Tibial artery (tissue), 4 donors: Measurements from ENCODE around the gene MLN.

Experiments used
- DNase-seq, 2 donors: peaks; one replicate each; pipeline ENCODE4 v3.0.0-alpha.2; 2019
- H3K27ac ChIP-seq, 2 donors: fragments of 200-600 bp; sonication (generic) in 1 of 2; 1 replicate in 1 of 2; 2 replicates in 1 of 2; pipeline ENCODE4 v1.5.1; 2018 to 2019; ENCODE audit warnings: mild to moderate bottlenecking in 1 of 2
- H3K27me3 ChIP-seq, 2 donors: fragments of 200-600 bp; sonication (generic) in 1 of 2; one replicate each; pipeline versions ENCODE4 v1.5.1 to v1.6.0; 2016 to 2019
- H3K36me3 ChIP-seq, 3 donors: fragments of 200-600 bp; sonication (generic) in 2 of 3; one replicate each; pipeline ENCODE4 v1.5.1; 2016 to 2019; ENCODE audit warnings: mild to moderate bottlenecking in 2 of 3
- H3K4me1 ChIP-seq, 4 donors: fragments of 200-600 bp; sonication (generic) in 2 of 4; 1 replicate in 3 of 4; 2 replicates in 1 of 4; pipeline ENCODE4 v1.5.1; 2016 to 2019
- H3K4me3 ChIP-seq, 2 donors: fragments of 200-600 bp; sonication (generic) in 1 of 2; 1 replicate in 1 of 2; 2 replicates in 1 of 2; pipeline ENCODE4 v1.5.1; 2018 to 2019; ENCODE audit warnings: mild to moderate bottlenecking in 2 of 2
- H3K9me3 ChIP-seq, 3 donors: fragments of 200-600 bp; sonication (generic) in 1 of 3; one replicate each; pipeline ENCODE4 v1.5.1; 2016 to 2019
- CTCF ChIP-seq, 2 experiments: fragments of 200-600 bp in 1 of 2; fragments of 450-650 bp in 1 of 2; IDR thresholded peaks; one replicate each; pipeline ENCODE4 v1.5.1; 2017 to 2019; ENCODE audit warnings: antibody characterized with exemption in 2 of 2, mild to moderate bottlenecking in 1 of 2, moderate library complexity in 1 of 2
- intact Hi-C: fragments of 100-400 bp; cut with DNase I; formaldehyde crosslinking; loops from one replicate; pipeline ENCODE4 v1.15.0; 2023; ENCODE audit warnings: low total_unique reads

MLN gene

GRCh38 chr6:33785778-33786177, 18.0 kb downstream of the MLN start:
- Histone ChIP-seq H3K27me3 (no peaks in the 10 kb centered on the region), H3K4me3 (no peak overlapping the region), H3K4me1 (peaks cover 0 to 48% (median 34%) of the 10 kb centered on the region in 4 donors), H3K36me3 (peaks cover 33 to 62% (median 45%) of the 10 kb centered on the region in 3 donors), H3K27ac (no peak overlapping the region), H3K9me3 (no peaks in the 10 kb centered on the region)
- DNase-seq, result no peak
- no peak for TF ChIP-seq CTCF (IDR thresholded peaks at IDR 0.05)
- intact Hi-C loops, result no loop called here

GRCh38 chr6:33784787-33785186, 19.0 kb downstream of the MLN start:
- Histone ChIP-seq H3K27ac (no peak overlapping the region), H3K27me3 (no peaks in the 10 kb centered on the region), H3K4me3 (no peak overlapping the region), H3K36me3 (peaks cover 43 to 72% (median 55%) of the 10 kb centered on the region in 3 donors), H3K4me1 (peaks cover 0 to 48% (median 34%) of the 10 kb centered on the region in 4 donors), H3K9me3 (no peaks in the 10 kb centered on the region)
- no peak for TF ChIP-seq CTCF (IDR thresholded peaks at IDR 0.05)
- no peak for DNase-seq
- intact Hi-C loops, result no loop called here

GRCh38 chr6:33783781-33784520, 19.9 kb downstream of the MLN start:
- Histone ChIP-seq H3K36me3 (peaks cover 51 to 80% (median 63%) of the 10 kb centered on the region in 3 donors), H3K9me3 (no peaks in the 10 kb centered on the region), H3K4me1 (peaks cover 0 to 43% (median 34%) of the 10 kb centered on the region in 4 donors), H3K27me3 (no peaks in the 10 kb centered on the region), H3K4me3 (no peak overlapping the region), H3K27ac (no peak overlapping the region)
- DNase-seq, result no peak
- TF ChIP-seq CTCF (IDR thresholded peaks at IDR 0.05), result no peak
- intact Hi-C loops, result no loop called here

- no peak for TF ChIP-seq CTCF (IDR thresholded peaks at IDR 0.05)
- intact Hi-C loops, result no loop called here
- no peak for DNase-seq
- no peaks in the 10 kb centered on the region for H3K9me3 ChIP-seq
- H3K4me3 ChIP-seq, result no peak overlapping the region
- no peaks in the 10 kb centered on the region for H3K27me3 ChIP-seq
- H3K4me1 ChIP-seq, result peaks cover 0 to 38% (median 29%) of the 10 kb centered on the region in 4 donors
- no peak overlapping the region for H3K27ac ChIP-seq
- peaks cover 65 to 88% (median 77%) of the 10 kb centered on the region in 3 donors for H3K36me3 ChIP-seq
Observed at GRCh38 chr6:33782561-33782960, 21.2 kb downstream of the MLN start.

- no peaks in the 10 kb centered on the region for H3K9me3 ChIP-seq
- peaks cover 0 to 26% (median 17%) of the 10 kb centered on the region in 4 donors for H3K4me1 ChIP-seq
- no peaks in the 10 kb centered on the region for H3K27me3 ChIP-seq
- no peak overlapping the region for H3K27ac ChIP-seq
- DNase-seq, result no peak
- peaks cover 77 to 100% (median 89%) of the 10 kb centered on the region in 3 donors for H3K36me3 ChIP-seq
- no peak for TF ChIP-seq CTCF (IDR thresholded peaks at IDR 0.05)
- intact Hi-C loops, result no loop called here
- H3K4me3 ChIP-seq, result no peak overlapping the region
Observed at GRCh38 chr6:33781131-33781975, 22.4 kb downstream of the MLN start.
